MCF 10A (cell line): Measurements from ENCODE around the gene SLC19A2. TPM values are rescaled to one million over a fixed set of nuclear protein-coding genes. Genes with fewer than 3 reads are reported as not detected.
A peak's percentile ranks its signal among the peaks of the same experiment; 100 is the strongest.

ENCODE experiments used
- BruUV-seq: library from RNA; stranded (reverse); fragments of 400-500 nt; replicated peaks from 2 replicates; lab custom pipeline; 2021; lab: Mats Ljungman, UMichigan
- CTCF ChIA-PET: fragments of 300-600 bp; sonication (Branson Sonifier 250); formaldehyde crosslinking; extraction: SDS; loops from one replicate; lab custom pipeline; 2021; ENCODE audit warnings: antibody characterized with exemption, inconsistent platforms; lab: Yijun Ruan, JAX
- POLR2A ChIA-PET: fragments of 300-600, 350-650 bp; sonication (Branson Sonifier 250); formaldehyde crosslinking; extraction: SDS; loops from one replicate; lab custom pipeline; 2020; ENCODE audit warnings: antibody characterized with exemption, inconsistent platforms; lab: Yijun Ruan, JAX
- DNase-seq: peaks from one replicate; pipeline ENCODE4 v3.0.0-alpha.2; 2018; ENCODE audit not compliant: unreplicated experiment
- H3K27ac Mint-ChIP-seq: one replicate; pipeline ENCODE4 v1.8.0; 2022; ENCODE audit warnings: mild to moderate bottlenecking, low read depth, mixed read lengths; ENCODE audit not compliant: unreplicated experiment
- H3K27me3 Mint-ChIP-seq: one replicate; pipeline ENCODE4 v1.8.0; 2022; ENCODE audit warnings: mixed read lengths; ENCODE audit not compliant: insufficient read depth, unreplicated experiment
- H3K36me3 Mint-ChIP-seq: one replicate; pipeline ENCODE4 v1.8.0; 2022; ENCODE audit warnings: mild to moderate bottlenecking, moderate library complexity, mixed read lengths; ENCODE audit not compliant: insufficient read depth, unreplicated experiment
- H3K4me1 Mint-ChIP-seq: one replicate; pipeline ENCODE4 v1.8.0; 2022; ENCODE audit warnings: mixed read lengths; ENCODE audit not compliant: insufficient read depth, unreplicated experiment
- H3K4me3 Mint-ChIP-seq: one replicate; pipeline ENCODE4 v1.8.0; 2022; ENCODE audit warnings: mild to moderate bottlenecking, moderate library complexity, mixed read lengths; ENCODE audit not compliant: unreplicated experiment
- H3K9me3 Mint-ChIP-seq: one replicate; pipeline ENCODE4 v1.8.0; 2022; ENCODE audit warnings: mixed read lengths; ENCODE audit not compliant: unreplicated experiment
- CTCF ChIP-seq: fragments of 200-600 bp; IDR thresholded peaks from one replicate; pipeline ENCODE4 v1.8.0; 2022; ENCODE audit warnings: antibody characterized with exemption, mild to moderate bottlenecking; ENCODE audit not compliant: unreplicated experiment
- intact Hi-C: fragments of 100-400 bp; cut with micrococcal nuclease; formaldehyde crosslinking; loops from 2 replicates; pipeline ENCODE4 v1.14.1; 2022
- total RNA-seq: library from RNA; stranded (reverse); gene quantifications from 2 replicates; pipeline ENCODE4 v1.2.3, GENCODE V29; 2022

SLC19A2 gene
- total RNA-seq, 1 experiment from 2014 or later, result 13.9 TPM

DNA sequence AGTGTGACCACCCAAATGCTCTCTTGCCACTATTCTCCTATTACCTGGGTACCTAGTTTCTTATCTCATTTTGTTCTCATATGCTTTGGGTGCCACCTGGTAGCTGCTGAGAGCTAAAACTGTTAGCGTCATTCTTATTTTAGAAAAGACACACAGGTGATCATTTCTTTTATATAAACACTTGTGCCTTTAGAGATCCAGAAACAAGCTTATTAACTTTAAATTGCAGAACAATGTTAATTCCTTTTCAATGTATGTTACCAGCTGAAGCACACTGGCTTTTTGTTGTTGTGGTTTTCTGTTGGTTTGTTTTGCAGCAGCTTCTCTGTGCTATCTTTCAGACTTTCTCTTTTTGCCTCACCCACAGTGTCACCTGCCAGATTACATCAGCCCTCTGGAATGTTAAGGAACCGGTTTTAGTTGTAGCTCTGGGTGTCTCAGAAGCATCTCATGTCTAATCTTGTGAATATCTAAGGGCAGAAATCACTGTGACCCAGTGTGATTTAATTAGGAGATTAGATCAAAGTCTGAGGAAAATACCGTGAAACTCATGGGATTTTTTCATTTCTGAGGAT, 43.4 kb upstream of the SLC19A2 start:
- Mint-ChIP-seq H3K27me3 (no peaks in the 10 kb centered on the region), H3K4me3 (peak overlapping the region; percentile 10), H3K36me3 (peaks cover 8% of the 10 kb centered on the region), H3K27ac (peak overlapping the region; percentile 77), H3K4me1 (peaks cover 33% of the 10 kb centered on the region), H3K9me3 (peaks cover 12% of the 10 kb centered on the region)
- DNase-seq, result peak; percentile 61
- no peak for TF ChIP-seq CTCF
- ChIA-PET POLR2A (interaction anchor here (0.5 to 5.7 kb wide), 12 partner anchors 9 to 928 kb away, joined by 3 to 84 read pairs (median 6); partner anchors contain the start of genes SCYL3 and SLC19A2), CTCF (interaction anchor here (0.6 to 3.1 kb wide), 16 partner anchors 11 to 1439 kb away, joined by 3 to 16 read pairs (median 4); partner anchors contain the start of genes METTL18 and SLC19A2)
- BruUV-seq, result no TSS peak
- intact Hi-C loops, result no loop called here

GRCh38 chr1:169528215-169529067, 42.7 kb upstream of the SLC19A2 start:
- no peak for TF ChIP-seq CTCF
- Mint-ChIP-seq H3K27me3 (no peaks in the 10 kb centered on the region), H3K4me3 (peak overlapping the region; percentile 10), H3K9me3 (peaks cover 12% of the 10 kb centered on the region), H3K36me3 (peaks cover 8% of the 10 kb centered on the region), H3K4me1 (peaks cover 33% of the 10 kb centered on the region), H3K27ac (peak overlapping the region; percentile 77)
- DNase-seq, result no peak
- POLR2A ChIA-PET, result interaction anchor here (0.5 to 5.7 kb wide), 11 partner anchors 9 to 928 kb away, joined by 3 to 84 read pairs (median 6); partner anchors contain the start of genes SCYL3 and SLC19A2
- intact Hi-C loops, result no loop called here
- no TSS peak for BruUV-seq
- CTCF ChIA-PET, result interaction anchor here (0.8 to 3.1 kb wide), 11 partner anchors 11 to 267 kb away, joined by 3 to 16 read pairs (median 4); partner anchors contain the start of genes METTL18 and SLC19A2

DNA sequence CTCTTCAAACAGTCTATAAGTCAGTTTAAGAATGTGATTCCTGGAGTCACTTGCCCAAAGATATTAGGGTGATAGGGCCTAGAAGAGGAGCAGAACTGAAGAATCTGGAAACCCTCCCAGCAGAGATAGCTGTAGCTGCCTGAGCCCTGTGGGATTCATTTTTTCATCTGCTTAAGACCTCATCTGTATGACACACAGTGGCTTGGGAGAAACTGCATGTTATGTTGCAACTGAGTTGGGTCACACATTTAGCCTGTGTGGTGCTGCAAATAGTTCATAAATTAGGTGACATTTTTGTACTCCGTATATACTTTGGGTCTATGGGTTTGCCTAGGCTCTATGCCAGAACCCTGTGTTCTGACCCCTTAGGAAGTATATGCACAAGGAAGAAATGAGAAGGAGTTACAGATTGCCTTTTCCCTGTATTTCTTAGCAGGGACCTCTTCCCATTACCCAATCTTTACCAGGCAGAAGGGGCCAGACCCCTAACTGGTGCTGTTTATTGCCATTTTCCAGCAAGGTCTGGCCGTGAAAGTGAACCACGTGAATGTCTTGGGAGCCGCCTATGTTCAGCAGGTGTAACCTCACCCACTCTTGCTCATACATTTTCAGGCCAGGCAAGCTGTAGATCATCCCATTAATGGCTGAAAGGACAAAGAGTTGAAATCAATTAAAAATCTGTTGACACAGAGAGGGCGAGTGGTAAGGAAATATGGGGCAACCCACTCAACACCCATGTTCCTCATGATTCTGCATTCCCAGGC, 41.9 kb upstream of the SLC19A2 start:
- Mint-ChIP-seq H3K36me3 (peaks cover 8% of the 10 kb centered on the region), H3K27ac (peak overlapping the region; percentile 77), H3K4me1 (peaks cover 33% of the 10 kb centered on the region), H3K4me3 (no peak overlapping the region), H3K27me3 (no peaks in the 10 kb centered on the region), H3K9me3 (peaks cover 7% of the 10 kb centered on the region)
- POLR2A ChIA-PET, result interaction anchor here (5.7 kb wide), 1 partner anchor 40 kb away, joined by 84 read pairs; the partner anchor contains the start of gene SLC19A2
- CTCF ChIA-PET, result no interaction called here
- no TSS peak for BruUV-seq
- DNase-seq, result peak; percentile 29
- TF ChIP-seq CTCF, result no peak
- intact Hi-C loops, result no loop called here
